HAP-1 (cell line): ENCODE data around the gene MRPS12.
A peak's percentile ranks its signal among the peaks of the same experiment; 100 is the strongest.
"Not testable (repeated sequence)": the region's sequence is repeated elsewhere in the genome, so short reads cannot be mapped to it uniquely, and the experiment has no call there.

Experiments used
- DNase-seq, 2 experiments: peaks; one replicate each; pipeline ENCODE4 v3.0.0-alpha.2; 2016 to 2020; ENCODE audit warnings: low spot score in 2 of 2
- H3K27me3 ChIP-seq: fragments of 250-450 bp; sonication (Bioruptor Pico); 2 replicates; pipeline ENCODE4 v1.5.1; 2020; ENCODE audit warnings: low read depth, mild to moderate bottlenecking, moderate library complexity
- H3K36me3 ChIP-seq: fragments of 250-450 bp; sonication (Bioruptor Pico); replicated peaks from 2 replicates; pipeline ENCODE4 v1.5.1; 2020; ENCODE audit warnings: mild to moderate bottlenecking
- H3K4me1 ChIP-seq: fragments of 250-450 bp; sonication (Bioruptor Pico); 2 replicates; pipeline ENCODE4 v1.5.1; 2020; ENCODE audit warnings: mild to moderate bottlenecking
- H3K4me3 ChIP-seq: fragments of 250-450 bp; sonication (Bioruptor Pico); 2 replicates; pipeline ENCODE4 v1.5.1; 2020; ENCODE audit warnings: mild to moderate bottlenecking, moderate library complexity
- H3K9me3 ChIP-seq: fragments of 250-450 bp; sonication (Bioruptor Pico); 2 replicates; pipeline ENCODE4 v1.5.1; 2020; ENCODE audit warnings: mild to moderate bottlenecking, moderate library complexity
- in situ Hi-C: fragments of 300-500 bp; cut with MboI; formaldehyde crosslinking; loops from 3 replicates; pipeline ENCODE4 v1.14.3; 2020; ENCODE audit warnings: low sequenced_read_pairs, inconsistent platforms, mixed read lengths

The MRPS12 gene

DNA sequence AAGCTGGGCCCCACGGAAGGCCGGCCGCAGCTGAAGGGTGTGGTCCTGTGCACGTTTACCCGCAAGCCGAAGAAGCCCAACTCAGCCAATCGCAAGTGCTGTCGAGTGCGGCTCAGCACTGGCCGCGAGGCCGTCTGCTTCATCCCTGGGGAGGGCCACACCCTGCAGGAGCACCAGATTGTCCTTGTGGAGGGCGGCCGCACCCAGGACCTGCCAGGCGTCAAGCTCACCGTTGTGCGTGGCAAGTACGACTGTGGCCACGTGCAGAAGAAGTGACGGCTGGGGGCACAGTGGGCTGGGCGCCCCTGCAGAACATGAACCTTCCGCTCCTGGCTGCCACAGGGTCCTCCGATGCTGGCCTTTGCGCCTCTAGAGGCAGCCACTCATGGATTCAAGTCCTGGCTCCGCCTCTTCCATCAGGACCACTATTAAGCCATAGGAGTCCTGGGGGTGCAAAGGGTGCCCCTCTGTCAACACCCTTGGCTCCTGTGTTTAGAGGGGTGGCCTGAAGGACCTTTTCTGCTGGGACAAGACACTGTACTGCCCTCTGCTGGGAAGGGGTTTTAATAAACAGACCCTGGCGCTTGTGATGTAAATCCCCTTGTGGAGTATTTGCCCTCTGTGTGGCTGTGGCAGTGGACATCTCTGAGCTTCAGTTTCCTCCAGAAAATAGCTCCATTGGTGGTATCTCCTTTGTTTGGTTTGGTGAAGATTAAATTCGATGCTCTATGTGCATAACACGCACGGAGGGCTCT, 1.9 kb downstream of the MRPS12 start:
- peak in 1 of 2 experiments; percentile 45 for DNase-seq
- Histone ChIP-seq H3K9me3 (peaks cover 17% of the 10 kb centered on the region), H3K4me3 (no peak overlapping the region), H3K36me3 (peaks cover 18% of the 10 kb centered on the region), H3K4me1 (peaks cover 4% of the 10 kb centered on the region), H3K27me3 (no peaks in the 10 kb centered on the region)
- in situ Hi-C loops = no loop called here

DNA sequence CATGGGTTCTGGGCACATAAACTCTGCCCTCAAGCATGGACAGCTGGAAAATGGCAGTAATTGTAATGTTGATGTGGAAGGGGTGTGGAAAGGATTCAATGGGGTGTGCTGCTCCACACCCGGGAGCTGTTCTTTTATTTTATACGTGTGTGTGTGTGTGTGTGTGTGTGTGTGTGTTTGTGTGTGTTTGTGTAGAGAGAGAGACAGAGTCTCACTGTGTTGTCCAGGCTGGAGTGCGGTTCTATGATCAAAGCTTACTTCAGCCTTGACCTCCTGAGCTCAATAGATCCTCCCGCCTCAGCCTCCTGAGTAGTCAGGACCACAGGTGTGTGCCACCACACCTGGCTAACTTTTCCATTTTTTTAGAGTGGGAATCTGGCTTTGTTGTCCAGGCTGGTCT, 2.8 kb downstream of the MRPS12 start:
- no peak overlapping the region for H3K4me3 ChIP-seq
- H3K27me3 ChIP-seq = no peaks in the 10 kb centered on the region
- H3K9me3 ChIP-seq = peaks cover 17% of the 10 kb centered on the region
- peaks cover 4% of the 10 kb centered on the region for H3K4me1 ChIP-seq
- peaks cover 18% of the 10 kb centered on the region for H3K36me3 ChIP-seq
- no peak for DNase-seq
- in situ Hi-C loops = no loop called here

DNA sequence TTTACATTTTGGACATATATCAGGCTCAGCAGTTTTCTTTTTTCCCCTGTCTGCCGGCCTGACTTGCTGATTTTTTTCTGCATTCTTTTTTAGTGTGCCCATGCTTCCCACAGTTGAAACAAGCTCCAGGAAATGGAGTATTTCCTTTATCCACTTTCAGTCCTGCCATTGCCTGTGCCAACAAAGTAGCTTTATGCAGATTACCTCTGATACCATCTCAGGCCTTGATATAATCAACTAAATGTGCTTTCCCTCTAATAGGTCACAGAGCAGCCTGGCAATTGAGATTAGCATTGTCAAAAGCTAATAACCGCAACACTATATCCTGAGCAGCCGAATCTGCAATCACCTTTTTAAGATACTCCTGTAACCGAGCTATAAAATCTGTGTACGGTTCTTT, 9.2 kb downstream of the MRPS12 start:
- in situ Hi-C loops = no loop called here
- no peak for DNase-seq
- H3K4me1 ChIP-seq = no peaks in the 10 kb centered on the region

DNA sequence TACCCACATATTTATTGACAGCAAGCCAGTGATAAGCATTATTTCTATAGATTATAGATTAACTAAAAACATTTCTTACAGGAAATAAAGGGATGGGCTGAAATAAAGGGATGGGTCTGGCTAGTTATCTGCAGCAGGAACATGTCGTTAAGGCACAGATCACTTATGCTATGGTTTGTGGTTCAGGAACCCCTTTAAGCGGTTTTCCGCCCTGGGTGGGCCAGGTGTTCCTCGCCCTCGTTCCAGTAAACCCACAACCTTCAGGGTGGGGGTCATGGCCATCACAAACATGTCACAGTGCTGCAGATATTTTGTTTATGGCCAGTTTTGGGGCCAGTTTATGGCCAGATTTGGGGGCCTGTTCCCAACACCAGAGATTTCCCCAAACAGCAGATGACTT, 10.7 kb downstream of the MRPS12 start:
- H3K9me3 ChIP-seq, DNase-seq, H3K27me3 ChIP-seq, H3K4me1 ChIP-seq, in situ Hi-C loops, H3K4me3 ChIP-seq, H3K36me3 ChIP-seq: not testable (repeated sequence)

More for the DNA sequence above, 9.2 kb downstream of the MRPS12 start:
- no peaks in the 10 kb centered on the region; the same call in 1 of the 2 replicates for H3K36me3 ChIP-seq
- H3K27me3 ChIP-seq = no peaks in the 10 kb centered on the region
- H3K4me3 ChIP-seq = no peak overlapping the region
- peaks cover 9% of the 10 kb centered on the region; the same call in 1 of the 2 replicates for H3K9me3 ChIP-seq

DNA sequence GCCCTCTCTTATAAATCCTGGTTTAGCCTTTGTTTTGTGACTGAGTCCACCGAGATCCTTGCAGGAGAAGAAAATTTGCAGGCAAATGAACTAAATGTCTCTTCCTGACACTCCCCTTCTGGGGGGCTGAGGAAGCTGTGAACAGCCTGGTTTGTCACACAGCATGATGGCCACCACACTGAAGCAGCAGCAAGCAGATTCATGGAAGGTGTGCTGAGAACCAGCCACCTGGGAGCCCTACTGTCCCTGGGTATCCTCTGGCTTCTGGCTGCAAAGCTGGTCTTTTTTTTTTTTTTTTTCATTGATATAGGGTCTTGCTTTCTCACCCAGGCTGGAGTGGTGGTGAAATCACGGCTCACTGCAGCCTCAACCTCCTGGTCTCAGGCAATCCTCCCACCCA, 11.2 kb downstream of the MRPS12 start:
- no peaks in the 10 kb centered on the region for H3K36me3 ChIP-seq
- no peaks in the 10 kb centered on the region for H3K9me3 ChIP-seq
- H3K4me3 ChIP-seq = no peak overlapping the region
- no peak for DNase-seq
- no peaks in the 10 kb centered on the region for H3K4me1 ChIP-seq
- in situ Hi-C loops = no loop called here
- no peaks in the 10 kb centered on the region for H3K27me3 ChIP-seq

DNA sequence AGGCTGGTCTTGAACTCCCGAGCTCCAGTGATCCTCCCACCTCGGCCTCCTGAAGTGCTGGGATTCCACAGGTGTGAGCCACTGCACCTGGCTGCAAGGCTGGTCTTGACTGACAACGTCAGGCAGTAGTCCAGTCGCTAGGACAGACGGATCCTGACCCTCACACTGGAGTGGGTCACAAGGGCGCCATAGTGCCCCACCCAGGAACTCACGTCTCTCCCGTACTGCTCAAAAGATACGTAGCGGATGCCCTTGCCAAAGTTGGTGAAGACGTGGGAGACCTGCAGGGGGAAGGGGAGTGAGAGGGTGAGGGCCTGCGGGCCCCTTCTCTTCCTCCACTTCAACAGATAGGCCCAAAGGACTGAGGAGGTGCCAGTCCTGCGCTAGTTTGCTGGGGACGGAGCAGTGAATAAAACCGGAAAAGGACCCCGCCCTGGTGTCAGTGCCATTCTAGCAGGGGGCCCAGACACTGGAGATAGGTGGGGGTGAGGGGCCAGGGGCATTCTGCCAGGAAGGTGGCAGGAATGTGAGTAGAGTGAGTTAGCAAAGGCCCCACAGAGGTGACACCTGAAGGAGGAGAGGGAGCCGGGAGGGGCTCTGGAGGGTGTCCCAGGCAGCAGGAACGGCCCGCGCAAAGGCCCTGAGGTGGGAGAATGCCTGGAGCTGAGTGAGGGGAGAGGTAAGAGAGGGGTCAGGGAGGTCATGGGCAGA, 11.9 kb downstream of the MRPS12 start:
- Histone ChIP-seq H3K9me3 (no peaks in the 10 kb centered on the region), H3K4me1 (no peaks in the 10 kb centered on the region), H3K4me3 (no peak overlapping the region), H3K36me3 (no peaks in the 10 kb centered on the region), H3K27me3 (no peaks in the 10 kb centered on the region)
- DNase-seq = no peak
- in situ Hi-C loops = no loop called here

DNA sequence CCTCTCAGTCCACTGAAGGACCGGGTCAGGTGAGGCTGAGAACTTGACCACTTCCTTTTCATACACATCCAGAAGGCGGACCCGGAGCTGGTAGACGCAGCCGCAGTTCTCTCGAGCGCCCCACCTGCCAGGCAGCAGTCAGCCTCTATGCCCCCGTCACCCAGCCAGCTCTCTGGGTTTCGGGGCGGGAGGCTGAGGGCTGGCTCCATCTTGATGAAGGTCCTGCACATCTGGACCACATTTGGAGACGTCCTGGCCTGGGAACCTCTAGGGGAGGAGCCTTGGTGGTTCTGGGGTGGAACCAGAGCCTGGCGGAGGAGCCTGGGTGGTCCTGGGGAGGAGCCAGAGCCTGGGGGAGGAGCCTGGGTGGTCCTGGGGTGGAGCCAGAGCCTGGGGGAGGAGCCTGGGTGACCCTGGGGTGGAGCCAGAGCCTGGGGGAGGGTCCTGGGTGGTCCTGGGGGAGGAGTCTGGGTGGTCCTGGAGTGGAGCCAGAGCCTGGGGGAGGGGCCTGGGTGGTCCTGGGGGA, 14.3 kb downstream of the MRPS12 start:
- peak in 1 of 2 experiments; percentile 45 for DNase-seq
- in situ Hi-C loops = no loop called here

DNA sequence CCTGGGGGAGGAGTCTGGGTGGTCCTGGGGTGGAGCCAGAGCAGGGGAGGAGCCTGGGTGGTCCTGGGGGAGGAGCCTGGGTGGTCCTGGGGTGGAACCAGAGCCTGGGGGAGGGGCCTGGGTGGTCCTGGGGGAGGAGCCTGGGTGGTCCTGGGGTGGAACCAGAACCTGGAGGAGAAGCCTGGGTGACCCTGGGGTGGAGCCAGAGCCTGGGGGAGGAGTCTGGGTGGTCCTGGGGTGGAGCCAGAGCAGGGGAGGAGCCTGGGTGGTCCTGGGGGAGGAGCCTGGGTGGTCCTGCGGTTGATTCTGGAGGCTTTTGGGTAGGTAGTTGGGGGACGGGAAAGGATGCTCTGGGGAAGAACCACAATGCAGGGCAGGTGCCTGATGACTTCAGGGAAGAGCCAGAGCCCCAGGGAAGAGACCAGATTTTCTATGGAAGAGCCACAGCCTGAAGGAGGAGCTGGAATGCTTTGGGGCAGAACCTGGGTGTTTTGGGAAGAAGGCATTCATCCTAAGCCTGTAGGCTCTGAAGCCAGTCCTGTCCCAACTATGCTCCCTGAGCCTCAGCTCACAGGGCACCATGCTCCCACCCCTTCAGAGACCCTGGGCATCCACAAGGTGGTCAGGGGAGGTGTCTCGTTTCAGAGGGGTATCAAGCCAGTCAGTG, 15.0 kb downstream of the MRPS12 start:
- Histone ChIP-seq H3K9me3 (no peaks in the 10 kb centered on the region), H3K4me1 (peaks cover 5% of the 10 kb centered on the region; the same call in 1 of the 2 replicates), H3K4me3 (no peak overlapping the region), H3K27me3 (no peaks in the 10 kb centered on the region), H3K36me3 (no peaks in the 10 kb centered on the region)
- DNase-seq = peak in 1 of 2 experiments; percentile 54
- in situ Hi-C loops = no loop called here

More for the DNA sequence above, 14.3 kb downstream of the MRPS12 start:
- H3K9me3 ChIP-seq = no peaks in the 10 kb centered on the region
- H3K4me1 ChIP-seq = peaks cover 2% of the 10 kb centered on the region; the same call in 1 of the 2 replicates
- 0 out of 2 replicates have a peak overlapping the region, but pooled peaks have one; percentile 1 for H3K4me3 ChIP-seq
- H3K27me3 ChIP-seq = no peaks in the 10 kb centered on the region
- H3K36me3 ChIP-seq = no peaks in the 10 kb centered on the region

DNA sequence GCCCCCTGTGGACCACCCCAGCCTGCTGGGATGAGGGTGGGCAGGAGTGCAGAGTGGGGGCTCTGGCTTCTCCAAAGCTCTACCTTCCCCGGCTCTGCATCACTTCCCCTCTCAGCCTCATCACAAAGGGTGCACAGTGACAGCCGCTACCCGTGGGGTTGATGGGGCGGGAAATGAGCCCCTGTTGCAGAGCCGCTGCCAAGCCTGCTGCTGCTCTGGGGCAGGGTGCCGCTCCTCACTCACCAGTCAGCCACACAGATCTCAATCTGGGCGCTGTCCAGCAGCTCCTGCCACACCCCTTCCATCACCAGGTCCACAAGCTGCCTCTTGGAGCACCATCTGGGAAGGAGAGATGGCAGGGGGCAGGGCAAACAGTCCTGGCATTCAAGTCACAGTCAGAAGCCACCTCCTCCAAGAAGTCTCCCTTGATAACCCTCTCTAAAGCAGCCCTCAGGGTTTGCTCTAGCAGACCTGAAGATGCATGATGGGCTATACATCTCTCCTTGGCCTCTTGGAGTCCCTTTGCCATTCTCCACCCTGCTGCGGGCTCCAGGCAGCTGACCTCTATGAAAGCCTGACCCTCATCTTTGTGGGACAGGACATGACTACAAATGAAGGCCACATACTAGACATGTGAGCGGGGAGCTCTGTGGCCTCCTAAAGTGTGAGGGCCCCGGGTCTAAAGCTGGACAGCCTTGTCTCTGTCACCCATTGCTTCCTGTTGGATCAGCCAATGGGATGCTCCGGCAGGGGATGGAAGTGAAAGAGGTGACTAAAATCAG, 15.7 kb downstream of the MRPS12 start:
- in situ Hi-C loops = no loop called here
- no peaks in the 10 kb centered on the region for H3K27me3 ChIP-seq
- DNase-seq = no peak
- no peak overlapping the region for H3K4me3 ChIP-seq
- no peaks in the 10 kb centered on the region for H3K36me3 ChIP-seq
- peaks cover 5% of the 10 kb centered on the region; the same call in 1 of the 2 replicates for H3K4me1 ChIP-seq
- no peaks in the 10 kb centered on the region for H3K9me3 ChIP-seq

DNA sequence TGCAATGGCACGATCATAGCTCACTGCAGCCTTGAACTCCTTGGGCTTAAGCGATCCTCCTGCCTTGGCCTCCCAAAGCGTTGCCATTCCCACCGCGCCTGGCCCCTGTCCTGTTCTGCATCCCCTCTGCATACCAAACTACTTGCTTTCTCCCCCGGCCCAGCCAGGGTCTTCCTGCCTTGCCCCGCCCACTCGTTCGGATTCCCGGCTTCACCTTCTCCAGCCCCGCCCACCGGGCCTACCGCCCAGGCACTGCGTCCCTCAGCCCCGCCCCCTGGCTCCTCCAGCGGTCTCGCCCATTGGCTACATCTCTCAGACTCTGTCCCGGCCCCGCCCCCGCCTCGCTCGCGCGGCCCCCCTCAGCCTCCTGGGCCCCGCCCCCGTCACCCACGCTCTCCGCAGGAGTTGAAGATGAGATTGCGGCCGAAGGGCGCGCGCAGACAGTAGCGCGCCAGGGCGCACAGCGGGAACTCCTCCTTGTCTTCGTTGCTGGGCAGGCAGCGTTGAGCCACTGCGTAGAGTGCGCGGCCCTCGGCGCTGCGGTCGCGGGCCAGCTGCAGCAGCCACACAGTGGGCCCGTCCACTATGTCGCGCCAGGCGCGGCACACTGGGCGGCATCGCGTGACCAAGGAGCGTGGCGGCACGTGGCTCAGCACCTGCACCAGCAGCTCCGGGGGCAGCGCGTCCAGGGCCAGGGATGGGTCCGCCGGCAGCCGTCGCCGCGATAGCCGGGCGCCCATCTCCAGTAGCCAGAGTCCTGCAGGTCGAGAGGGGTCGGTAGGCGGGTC, 19.0 kb downstream of the MRPS12 start:
- no peaks in the 10 kb centered on the region for H3K27me3 ChIP-seq
- no peaks in the 10 kb centered on the region for H3K9me3 ChIP-seq
- H3K36me3 ChIP-seq = no peaks in the 10 kb centered on the region
- peak overlapping the region; percentile 21 for H3K4me3 ChIP-seq
- peak; percentile 89 to 99 for DNase-seq
- in situ Hi-C loops = no loop called here
- peaks cover 5% of the 10 kb centered on the region; the same call in 1 of the 2 replicates for H3K4me1 ChIP-seq

DNA sequence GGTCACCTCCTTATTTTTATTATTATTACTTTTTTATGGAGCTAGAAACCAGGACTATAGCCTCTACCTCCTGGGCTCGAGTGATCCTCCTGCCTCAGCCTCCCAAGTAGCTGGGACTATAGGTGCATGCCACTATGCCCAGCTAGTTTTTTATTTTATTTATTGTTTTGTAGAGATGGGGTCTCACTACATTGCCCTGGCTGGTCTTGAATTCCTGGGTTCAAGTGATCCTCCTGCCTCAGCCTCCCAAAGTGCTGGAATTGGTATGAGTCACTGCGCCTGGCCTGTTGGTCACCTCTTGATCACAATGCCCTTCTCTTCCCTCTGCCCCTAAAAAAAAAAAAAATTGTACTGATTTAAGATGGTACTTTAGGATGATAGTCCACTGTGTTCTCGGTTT, 20.4 kb downstream of the MRPS12 start:
- no peaks in the 10 kb centered on the region for H3K27me3 ChIP-seq
- in situ Hi-C loops = no loop called here
- H3K4me3 ChIP-seq = no peak overlapping the region
- no peak for DNase-seq
- peaks cover 5% of the 10 kb centered on the region; the same call in 1 of the 2 replicates for H3K4me1 ChIP-seq
- no peaks in the 10 kb centered on the region for H3K9me3 ChIP-seq
- H3K36me3 ChIP-seq = no peaks in the 10 kb centered on the region

DNA sequence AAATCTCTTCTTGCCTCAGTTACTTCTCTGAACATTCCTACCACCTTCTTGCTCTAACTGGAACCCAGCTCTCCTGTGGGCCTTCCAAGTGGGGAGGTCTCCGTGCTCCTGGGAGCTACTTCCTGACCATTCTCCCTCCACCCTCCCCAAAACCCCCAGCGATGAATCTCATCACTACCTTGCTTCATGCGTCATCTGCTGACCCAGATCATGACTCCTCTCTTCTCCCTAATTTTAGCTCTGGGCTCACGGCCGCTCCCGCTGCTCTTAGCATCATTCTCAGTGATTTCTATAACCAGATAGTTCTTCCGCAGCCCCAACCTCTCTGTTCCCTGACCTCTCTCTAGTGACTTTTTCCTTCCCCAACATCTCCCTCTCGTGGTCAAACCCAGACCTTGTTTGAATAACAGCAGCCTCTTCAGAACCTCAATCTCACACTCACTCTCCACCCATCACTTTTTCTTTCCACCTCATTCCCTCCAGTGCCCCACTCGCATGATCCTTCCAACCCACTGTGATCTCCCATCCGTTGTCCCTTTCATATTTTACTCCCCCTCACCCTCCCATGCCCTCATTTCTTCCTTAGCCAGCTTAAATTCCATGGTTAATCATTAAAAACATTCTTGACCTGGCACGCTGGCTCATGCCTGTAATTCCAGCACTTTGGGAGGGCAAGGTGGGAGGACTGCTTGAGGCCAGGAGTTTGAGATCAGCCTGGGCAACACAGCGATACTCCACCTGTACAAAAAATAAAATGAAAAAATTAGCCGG, 21.8 kb downstream of the MRPS12 start:
- H3K36me3 ChIP-seq = no peaks in the 10 kb centered on the region
- no peaks in the 10 kb centered on the region for H3K27me3 ChIP-seq
- H3K9me3 ChIP-seq = no peaks in the 10 kb centered on the region
- peak; percentile 60 to 75 for DNase-seq
- H3K4me1 ChIP-seq = peaks cover 5% of the 10 kb centered on the region; the same call in 1 of the 2 replicates
- in situ Hi-C loops = no loop called here
- no peak overlapping the region for H3K4me3 ChIP-seq
